T-helper 1 cell treated with Interleukin-12 subunit alpha and Interleukin-12 subunit beta and Interleukin-4 antibody, amounts not matched to agents 30 μg/mL and 1 μg/mL, for 36 hours (primary cell): ENCODE data around the gene SLC7A5.
"Not testable (repeated sequence)": the region's sequence is repeated elsewhere in the genome, so short reads cannot be mapped to it uniquely, and the experiment has no call there.

Experiments used
- H3K27ac Mint-ChIP-seq: one replicate; pipeline ENCODE4 v1.8.0; 2021; ENCODE audit warnings: mild to moderate bottlenecking, mixed read lengths
- H3K27me3 Mint-ChIP-seq: one replicate; pipeline ENCODE4 v1.8.0; 2021; ENCODE audit warnings: low read depth, mixed read lengths
- H3K36me3 Mint-ChIP-seq: one replicate; pipeline ENCODE4 v1.8.0; 2021; ENCODE audit warnings: low read depth, mixed read lengths
- H3K4me1 Mint-ChIP-seq: one replicate; pipeline ENCODE4 v1.8.0; 2021; ENCODE audit warnings: low read depth, mixed read lengths
- H3K4me3 Mint-ChIP-seq: one replicate; pipeline ENCODE4 v1.8.0; 2021; ENCODE audit warnings: mild to moderate bottlenecking, moderate library complexity, mixed read lengths
- H3K9me3 Mint-ChIP-seq: one replicate; pipeline ENCODE4 v1.8.0; 2021; ENCODE audit warnings: mixed read lengths

SLC7A5 gene

DNA sequence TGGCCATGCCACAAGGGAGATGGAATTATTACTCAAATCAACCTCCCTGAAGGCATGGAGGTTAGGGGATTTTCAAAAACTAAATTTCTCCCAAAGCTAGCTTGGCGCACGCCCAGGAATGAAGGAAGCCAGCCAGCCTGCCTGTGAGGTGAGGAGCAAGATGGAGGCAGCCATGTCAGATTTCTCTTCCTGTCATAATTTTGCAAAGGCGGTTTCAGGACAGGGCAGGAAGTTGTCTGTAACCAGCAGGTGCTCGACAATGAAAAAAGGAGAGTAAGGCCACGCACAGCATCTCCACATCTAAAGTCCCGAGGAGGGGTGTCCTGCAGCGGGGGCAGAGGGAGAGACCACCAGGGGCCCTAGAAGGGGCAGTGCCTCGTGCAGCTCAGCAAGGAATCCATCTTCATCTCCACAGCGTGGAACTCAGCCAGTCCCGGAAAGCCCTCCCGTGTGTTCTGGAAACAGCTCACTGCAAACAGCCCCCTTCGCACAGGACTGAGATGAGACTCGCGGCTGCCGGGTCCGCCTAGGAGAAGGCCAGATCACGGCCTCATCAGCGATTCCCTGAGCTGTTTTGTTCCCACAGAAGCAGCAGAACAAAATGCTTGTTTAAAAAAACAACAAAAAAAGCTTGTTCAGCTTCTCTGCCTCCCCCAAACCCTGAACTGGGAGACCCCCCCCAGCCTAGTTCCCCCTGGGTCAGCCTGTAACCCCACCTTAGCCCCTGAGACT lies 47.8 kb downstream of the SLC7A5 start:
- Mint-ChIP-seq H3K4me1 (peaks cover 5% of the 10 kb centered on the region), H3K36me3 (peaks cover under 1% of the 10 kb centered on the region), H3K9me3 (peaks cover 19% of the 10 kb centered on the region), H3K4me3 (no peak overlapping the region), H3K27me3 (no peaks in the 10 kb centered on the region), H3K27ac (peak overlapping the region; percentile 36)

DNA sequence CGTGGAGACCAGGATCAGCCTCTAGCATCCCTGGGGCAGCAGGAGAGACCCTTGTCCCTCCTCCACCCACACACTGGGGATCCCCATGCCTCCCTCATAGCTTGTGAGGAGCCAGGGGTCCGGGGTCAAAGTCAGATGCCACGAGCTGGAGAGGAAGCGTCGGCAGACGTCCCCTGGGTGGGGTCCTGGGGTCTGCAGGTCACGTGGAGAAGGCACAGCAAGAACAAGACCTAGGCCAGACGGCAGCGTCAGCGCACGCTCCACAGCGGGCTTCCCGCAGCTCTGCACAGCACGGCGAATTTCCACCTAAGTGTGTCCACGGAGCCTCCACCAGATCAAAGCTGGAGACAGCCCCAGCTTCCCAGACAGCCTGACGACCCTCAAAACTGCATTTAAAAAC lies 49.3 kb downstream of the SLC7A5 start:
- Mint-ChIP-seq H3K4me1 (peaks cover 5% of the 10 kb centered on the region), H3K27me3 (no peaks in the 10 kb centered on the region), H3K4me3 (no peak overlapping the region), H3K36me3 (peaks cover 1% of the 10 kb centered on the region), H3K27ac (no peak overlapping the region), H3K9me3 (peaks cover 19% of the 10 kb centered on the region)

DNA sequence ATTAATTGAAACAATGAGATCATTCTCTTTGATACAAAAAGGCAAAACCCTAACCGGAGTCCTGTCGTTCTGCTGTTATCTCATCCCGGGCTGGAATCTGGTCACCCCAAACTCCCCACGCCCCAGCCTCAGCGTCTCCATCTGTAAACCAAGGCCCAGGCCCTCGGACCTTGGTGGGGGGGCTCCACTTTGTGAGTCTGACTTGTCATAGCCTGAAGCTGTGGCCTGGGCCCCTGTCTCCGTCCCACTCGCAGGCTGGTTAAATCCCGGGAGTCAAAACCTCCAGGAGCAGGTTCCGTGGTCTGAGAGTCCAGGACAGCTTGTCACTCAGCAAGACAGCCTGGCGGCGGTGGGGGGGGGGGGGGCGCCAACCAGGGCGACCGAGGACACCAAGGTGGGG lies 50.0 kb downstream of the SLC7A5 start:
- Mint-ChIP-seq H3K27ac (no peak overlapping the region), H3K4me1 (peaks cover 5% of the 10 kb centered on the region), H3K36me3 (peaks cover 1% of the 10 kb centered on the region), H3K27me3 (no peaks in the 10 kb centered on the region), H3K4me3 (no peak overlapping the region), H3K9me3 (peaks cover 19% of the 10 kb centered on the region)

DNA sequence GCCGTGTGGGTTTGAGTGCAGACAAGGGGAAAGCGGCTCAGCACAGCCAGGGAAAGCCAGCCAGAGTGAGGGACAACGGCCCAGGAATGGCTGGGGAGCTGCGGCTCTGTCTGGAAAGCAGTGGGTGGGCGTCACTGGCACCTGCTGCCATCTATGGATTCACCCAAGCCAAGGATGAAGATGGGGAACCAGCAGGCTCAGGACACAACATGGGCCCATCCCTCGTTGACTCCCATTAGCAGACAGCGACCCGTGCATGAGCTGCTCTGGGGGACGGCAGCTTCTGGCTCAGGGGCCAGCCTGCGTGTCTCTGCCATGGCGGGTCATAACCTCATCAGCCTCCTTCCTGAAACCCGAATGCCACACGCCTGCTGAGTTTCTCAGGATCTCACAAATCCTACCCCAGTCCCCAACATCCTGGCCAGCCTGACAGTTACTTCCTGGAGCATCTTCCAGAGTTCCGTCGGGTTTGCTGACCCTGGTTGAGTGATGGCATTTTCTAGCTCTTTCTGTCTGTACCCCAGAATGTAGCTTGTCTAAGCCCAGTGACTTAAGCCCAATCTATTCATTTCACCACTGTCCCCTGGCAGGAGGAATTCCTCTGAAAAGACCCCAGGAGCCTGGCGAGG lies 50.7 kb downstream of the SLC7A5 start:
- peaks cover 19% of the 10 kb centered on the region for H3K9me3 Mint-ChIP-seq
- peaks cover 5% of the 10 kb centered on the region for H3K4me1 Mint-ChIP-seq
- H3K27ac Mint-ChIP-seq = no peak overlapping the region
- H3K27me3 Mint-ChIP-seq = no peaks in the 10 kb centered on the region
- H3K36me3 Mint-ChIP-seq = peaks cover 1% of the 10 kb centered on the region
- H3K4me3 Mint-ChIP-seq = no peak overlapping the region

DNA sequence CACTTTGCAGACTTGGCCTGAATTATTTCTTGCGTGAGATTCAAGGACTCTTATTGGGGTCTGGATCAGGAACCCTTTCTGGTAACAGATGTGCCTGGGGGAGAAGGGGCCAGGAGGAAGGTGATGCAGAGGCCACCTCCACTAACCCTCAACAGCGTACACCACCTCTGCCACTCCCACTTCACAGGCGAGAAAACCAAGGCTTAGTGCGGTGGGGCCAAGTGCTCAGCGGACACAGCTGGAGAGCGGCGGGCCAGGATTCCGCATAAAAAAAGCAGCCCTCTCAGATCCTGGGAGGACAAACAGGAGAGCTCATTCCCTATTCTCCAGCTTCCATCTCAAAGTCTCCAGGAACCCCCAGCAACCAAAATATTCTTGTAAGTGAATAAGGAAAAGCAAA lies 51.4 kb downstream of the SLC7A5 start:
- Mint-ChIP-seq H3K9me3 (peaks cover 19% of the 10 kb centered on the region), H3K4me3 (no peak overlapping the region), H3K27me3 (no peaks in the 10 kb centered on the region)

DNA sequence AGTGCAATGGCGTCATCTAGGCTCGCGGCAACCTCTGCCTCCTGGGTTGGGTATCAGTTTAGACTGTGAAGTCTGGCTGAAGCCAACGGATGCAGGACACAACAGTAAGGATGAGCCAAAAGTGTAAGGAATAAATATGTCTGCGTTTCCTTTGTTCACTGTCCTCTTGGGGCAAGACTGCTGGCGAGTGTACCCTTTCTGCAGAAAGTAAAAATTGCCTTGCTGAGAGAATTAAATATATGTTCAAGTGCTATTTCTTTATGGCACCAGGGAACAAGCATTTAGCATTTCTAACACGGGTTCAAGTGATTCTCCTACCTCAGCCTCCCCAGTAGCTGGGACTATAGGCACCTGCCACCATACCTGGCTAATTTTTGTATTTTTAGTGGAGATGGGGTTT lies 51.9 kb downstream of the SLC7A5 start:
- H3K4me3 Mint-ChIP-seq, H3K27me3 Mint-ChIP-seq, H3K36me3 Mint-ChIP-seq, H3K4me1 Mint-ChIP-seq, H3K27ac Mint-ChIP-seq: not testable (repeated sequence)
- peaks cover 19% of the 10 kb centered on the region for H3K9me3 Mint-ChIP-seq

More for the DNA sequence above, 51.4 kb downstream of the SLC7A5 start:
- Mint-ChIP-seq H3K36me3 (peaks cover 1% of the 10 kb centered on the region), H3K27ac (no peak overlapping the region), H3K4me1 (peaks cover 5% of the 10 kb centered on the region)

DNA sequence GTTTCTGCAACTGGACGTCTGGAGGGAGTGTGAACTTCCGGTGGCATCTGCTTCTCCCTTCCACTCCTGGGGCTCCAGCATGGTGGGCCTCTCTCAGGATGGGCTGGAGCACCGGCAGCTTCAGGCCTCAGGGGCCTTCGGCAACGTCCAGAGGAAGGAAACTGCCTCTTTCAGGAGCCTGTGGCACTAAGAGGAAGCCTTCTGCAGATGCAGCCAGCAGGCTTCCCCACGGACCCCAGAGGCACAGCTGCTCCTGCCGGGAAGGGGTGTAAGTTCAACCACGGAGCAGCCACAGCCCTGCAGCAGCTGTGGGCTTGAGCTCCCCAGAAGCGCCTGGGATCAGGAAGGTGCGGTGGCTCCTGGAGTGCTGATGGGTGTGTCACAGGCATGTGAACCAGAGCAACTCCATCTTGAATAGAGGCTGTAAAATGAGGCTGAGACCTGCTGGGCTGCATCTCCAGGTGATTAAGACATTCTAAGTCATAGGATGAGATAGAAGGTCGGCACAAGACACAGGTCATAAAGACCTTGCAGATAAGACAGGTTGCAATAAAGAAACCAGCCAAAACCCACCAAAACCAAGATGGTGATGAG lies 52.7 kb downstream of the SLC7A5 start:
- no peak overlapping the region for H3K27ac Mint-ChIP-seq
- no peak overlapping the region for H3K4me3 Mint-ChIP-seq
- H3K4me1 Mint-ChIP-seq = peaks cover 4% of the 10 kb centered on the region
- peaks cover 1% of the 10 kb centered on the region for H3K36me3 Mint-ChIP-seq
- H3K9me3 Mint-ChIP-seq = peaks cover 19% of the 10 kb centered on the region
- no peaks in the 10 kb centered on the region for H3K27me3 Mint-ChIP-seq

DNA sequence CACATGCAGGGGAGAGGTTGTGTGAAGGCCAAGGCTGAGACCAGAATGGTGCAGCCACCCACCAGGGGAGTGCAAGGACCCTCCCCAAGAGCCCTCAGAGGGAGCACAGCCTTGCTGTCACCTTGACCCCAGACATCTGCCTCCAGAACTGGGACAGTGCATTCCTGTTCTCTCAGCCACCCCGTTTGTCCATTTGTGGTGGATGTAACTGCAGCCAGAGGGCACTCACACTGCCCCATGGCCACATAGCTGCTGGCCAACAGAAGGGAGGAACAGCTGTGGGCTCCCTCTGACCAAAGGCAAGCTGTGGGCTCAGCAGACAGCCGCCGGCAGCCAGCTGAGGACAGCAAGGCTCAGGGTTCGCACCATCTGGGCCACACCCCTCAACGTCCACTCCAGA lies 53.7 kb downstream of the SLC7A5 start:
- peaks cover 1% of the 10 kb centered on the region for H3K36me3 Mint-ChIP-seq
- H3K9me3 Mint-ChIP-seq = peaks cover 19% of the 10 kb centered on the region
- H3K27me3 Mint-ChIP-seq = no peaks in the 10 kb centered on the region
- no peak overlapping the region for H3K27ac Mint-ChIP-seq
- H3K4me1 Mint-ChIP-seq = peaks cover 3% of the 10 kb centered on the region
- no peak overlapping the region for H3K4me3 Mint-ChIP-seq

DNA sequence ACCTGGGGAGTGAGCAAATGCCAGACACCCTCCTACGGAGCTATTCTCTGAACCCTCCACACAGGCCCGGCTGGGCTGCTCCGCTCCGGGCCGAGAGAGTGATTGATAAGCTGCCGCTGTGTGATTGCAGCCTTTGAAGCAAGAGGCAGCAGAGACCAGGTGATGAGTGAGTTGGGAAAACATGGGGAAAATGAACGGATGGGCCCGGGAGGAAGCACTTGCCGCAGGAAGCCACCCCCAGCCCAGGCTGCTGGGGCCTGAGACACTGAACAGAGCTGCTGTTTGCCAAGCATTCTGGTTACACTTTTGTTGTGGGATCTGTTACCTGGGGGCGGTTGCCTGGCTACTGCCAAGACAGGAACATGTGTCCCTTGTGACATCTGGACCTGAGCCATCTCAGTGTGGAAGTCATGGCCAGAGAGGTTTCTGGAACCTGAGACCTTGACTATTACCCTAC lies 57.1 kb downstream of the SLC7A5 start:
- Mint-ChIP-seq H3K27ac (no peak overlapping the region), H3K36me3 (peaks cover 1% of the 10 kb centered on the region), H3K4me3 (no peak overlapping the region), H3K27me3 (peaks cover 3% of the 10 kb centered on the region), H3K4me1 (peaks cover 13% of the 10 kb centered on the region), H3K9me3 (peaks cover 2% of the 10 kb centered on the region)

DNA sequence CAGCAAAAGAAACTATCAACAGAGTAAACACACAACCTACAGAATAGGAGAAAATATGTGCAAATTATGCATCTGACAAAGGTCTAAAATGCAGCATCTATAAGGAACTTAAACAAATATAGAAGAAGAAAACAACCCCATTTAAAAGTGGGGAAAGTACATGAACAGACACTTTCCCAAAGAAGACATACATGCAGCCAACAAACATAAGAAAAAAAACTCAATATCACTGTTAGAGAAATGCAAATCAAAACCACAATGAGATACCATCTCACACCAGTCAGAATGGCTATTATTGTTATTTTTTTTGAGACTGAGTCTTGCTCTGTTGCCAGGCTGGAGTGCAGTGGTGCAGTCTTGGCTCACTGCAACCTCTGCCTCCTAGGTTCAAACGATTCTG lies 57.9 kb downstream of the SLC7A5 start:
- not testable (repeated sequence) for H3K4me3 Mint-ChIP-seq, H3K27ac Mint-ChIP-seq, H3K27me3 Mint-ChIP-seq, H3K36me3 Mint-ChIP-seq, H3K9me3 Mint-ChIP-seq
- peaks cover 20% of the 10 kb centered on the region for H3K4me1 Mint-ChIP-seq

DNA sequence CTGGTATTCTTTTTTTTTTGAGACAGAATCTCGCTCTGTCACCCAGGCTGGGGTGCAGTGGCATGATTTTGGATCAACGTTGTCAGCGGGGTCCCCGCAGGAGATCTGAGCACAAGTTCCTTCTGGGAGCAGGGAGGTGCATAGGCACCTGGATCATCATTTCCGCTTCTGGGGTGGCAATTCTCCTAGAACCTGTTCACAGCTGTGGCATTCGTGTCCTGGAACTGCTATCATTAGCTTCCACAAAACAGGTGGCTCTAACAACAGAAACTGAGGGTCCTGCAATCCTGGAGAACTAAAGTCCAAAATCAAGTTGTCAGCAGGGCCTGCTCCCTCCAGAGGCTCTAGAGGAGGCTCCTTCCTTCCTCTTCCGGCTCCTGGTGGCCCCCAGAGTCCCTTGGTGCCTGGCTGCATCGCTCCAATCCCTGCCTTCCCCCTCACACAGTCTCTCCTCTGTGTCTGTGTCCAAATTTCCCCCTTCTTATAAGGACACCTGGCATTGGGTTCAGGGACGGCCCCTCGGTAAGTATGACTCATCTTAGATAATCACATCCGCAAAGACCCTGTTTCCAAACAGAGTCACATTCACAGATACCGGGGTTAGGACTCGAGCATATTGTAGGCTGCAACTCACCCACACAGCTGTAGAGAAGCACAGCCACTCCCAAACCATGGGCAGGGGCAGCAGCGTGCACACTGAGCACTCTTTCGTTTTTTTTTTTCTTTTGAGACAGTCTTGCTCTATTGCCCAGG lies 60.0 kb downstream of the SLC7A5 start:
- Mint-ChIP-seq H3K9me3 (no peaks in the 10 kb centered on the region), H3K27ac (peak overlapping the region; percentile 15), H3K27me3 (peaks cover 3% of the 10 kb centered on the region), H3K36me3 (no peaks in the 10 kb centered on the region), H3K4me1 (peaks cover 24% of the 10 kb centered on the region), H3K4me3 (no peak overlapping the region)

DNA sequence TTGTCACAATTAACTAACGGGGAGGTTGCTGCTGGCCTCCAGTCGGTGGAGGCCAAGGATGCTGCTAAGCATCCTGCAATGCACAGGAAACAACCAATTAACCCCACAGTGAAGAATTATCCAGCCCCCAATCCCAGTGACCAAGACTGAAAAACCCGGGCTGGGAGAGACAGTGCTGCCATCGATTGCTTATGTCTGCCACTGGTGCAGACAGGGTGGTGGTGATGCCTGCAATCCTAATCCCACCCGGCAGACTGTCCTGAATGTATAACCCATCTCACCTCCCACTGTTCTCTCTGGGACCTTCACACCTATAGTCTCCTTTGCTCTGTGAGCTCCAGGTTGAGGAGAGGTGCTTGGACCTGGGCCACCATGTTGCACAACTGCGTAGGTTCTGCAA lies 61.2 kb downstream of the SLC7A5 start:
- Mint-ChIP-seq H3K4me3 (no peak overlapping the region), H3K27me3 (peaks cover 3% of the 10 kb centered on the region), H3K27ac (no peak overlapping the region), H3K4me1 (peaks cover 24% of the 10 kb centered on the region), H3K36me3 (no peaks in the 10 kb centered on the region), H3K9me3 (no peaks in the 10 kb centered on the region)

DNA sequence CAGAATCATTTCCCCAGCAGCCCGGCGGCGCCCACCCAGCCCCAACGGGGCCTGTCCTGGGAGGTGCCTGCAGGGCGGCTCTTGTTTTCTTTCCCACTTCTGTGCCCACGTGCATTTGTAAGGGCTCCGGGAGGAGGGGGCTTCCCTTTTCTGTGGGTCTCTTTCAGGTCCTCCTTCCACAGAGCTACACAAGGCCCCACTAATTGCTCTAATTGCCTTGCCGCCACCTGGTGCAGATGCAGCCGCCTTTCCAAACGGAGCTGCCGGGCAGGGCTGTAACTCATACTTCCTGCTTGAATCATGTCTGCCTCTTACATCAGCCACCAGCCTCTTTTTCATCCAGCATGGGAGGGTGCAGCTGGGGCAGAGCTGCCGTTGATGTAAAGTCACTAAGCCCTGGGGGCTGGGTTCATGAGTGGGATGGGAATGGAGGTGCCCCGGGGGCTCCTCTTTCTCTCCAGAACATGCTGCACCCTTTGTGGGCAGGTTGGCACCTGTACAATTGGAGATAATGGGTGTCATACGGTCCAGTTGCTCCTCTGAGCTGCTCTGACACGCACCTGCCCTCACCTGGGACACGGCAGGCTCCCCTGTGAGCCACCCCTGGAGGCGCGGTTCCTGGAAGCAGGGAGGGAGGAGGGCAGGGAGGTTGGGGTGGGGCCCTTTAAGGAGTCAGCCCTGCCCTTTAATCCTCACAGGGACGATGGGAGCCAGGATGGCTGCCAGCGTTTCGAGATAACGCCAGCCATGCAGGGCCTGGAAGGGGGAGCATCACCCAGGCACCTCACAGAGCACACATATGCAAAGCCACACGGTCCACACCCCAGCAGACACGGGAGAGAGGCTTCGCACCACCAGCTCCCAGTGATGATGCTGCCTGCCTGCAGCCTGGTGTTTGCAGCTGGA lies 62.4 kb downstream of the SLC7A5 start:
- Mint-ChIP-seq H3K27me3 (peaks cover 3% of the 10 kb centered on the region), H3K36me3 (no peaks in the 10 kb centered on the region), H3K4me1 (peaks cover 24% of the 10 kb centered on the region), H3K27ac (peak overlapping the region; percentile 93), H3K9me3 (no peaks in the 10 kb centered on the region), H3K4me3 (peak overlapping the region; percentile 82)

DNA sequence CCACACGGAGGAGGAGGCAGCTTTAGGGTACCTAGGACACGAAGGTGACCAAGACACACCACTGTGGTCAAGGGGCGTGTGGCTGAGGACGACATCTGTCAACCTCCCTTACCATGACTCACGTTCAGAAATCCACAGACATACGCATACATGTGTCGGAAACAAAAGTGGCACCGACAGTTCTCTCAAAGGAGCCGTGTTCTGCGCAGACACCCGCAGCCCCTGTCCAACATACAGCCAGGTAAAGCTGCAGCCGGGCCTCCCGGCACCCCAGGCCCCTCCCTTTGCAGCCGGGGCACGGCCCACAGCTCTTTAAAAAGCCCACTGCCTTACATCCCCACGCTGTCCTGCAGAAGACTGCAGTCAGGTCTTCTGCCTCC lies 63.1 kb downstream of the SLC7A5 start:
- peak overlapping the region; percentile 82 for H3K4me3 Mint-ChIP-seq
- peaks cover 23% of the 10 kb centered on the region for H3K4me1 Mint-ChIP-seq
- H3K9me3 Mint-ChIP-seq = no peaks in the 10 kb centered on the region
- peak overlapping the region; percentile 93 for H3K27ac Mint-ChIP-seq
- no peaks in the 10 kb centered on the region for H3K36me3 Mint-ChIP-seq
- peaks cover 3% of the 10 kb centered on the region for H3K27me3 Mint-ChIP-seq
